ENCODE results near the gene MKNK1.

DNA sequence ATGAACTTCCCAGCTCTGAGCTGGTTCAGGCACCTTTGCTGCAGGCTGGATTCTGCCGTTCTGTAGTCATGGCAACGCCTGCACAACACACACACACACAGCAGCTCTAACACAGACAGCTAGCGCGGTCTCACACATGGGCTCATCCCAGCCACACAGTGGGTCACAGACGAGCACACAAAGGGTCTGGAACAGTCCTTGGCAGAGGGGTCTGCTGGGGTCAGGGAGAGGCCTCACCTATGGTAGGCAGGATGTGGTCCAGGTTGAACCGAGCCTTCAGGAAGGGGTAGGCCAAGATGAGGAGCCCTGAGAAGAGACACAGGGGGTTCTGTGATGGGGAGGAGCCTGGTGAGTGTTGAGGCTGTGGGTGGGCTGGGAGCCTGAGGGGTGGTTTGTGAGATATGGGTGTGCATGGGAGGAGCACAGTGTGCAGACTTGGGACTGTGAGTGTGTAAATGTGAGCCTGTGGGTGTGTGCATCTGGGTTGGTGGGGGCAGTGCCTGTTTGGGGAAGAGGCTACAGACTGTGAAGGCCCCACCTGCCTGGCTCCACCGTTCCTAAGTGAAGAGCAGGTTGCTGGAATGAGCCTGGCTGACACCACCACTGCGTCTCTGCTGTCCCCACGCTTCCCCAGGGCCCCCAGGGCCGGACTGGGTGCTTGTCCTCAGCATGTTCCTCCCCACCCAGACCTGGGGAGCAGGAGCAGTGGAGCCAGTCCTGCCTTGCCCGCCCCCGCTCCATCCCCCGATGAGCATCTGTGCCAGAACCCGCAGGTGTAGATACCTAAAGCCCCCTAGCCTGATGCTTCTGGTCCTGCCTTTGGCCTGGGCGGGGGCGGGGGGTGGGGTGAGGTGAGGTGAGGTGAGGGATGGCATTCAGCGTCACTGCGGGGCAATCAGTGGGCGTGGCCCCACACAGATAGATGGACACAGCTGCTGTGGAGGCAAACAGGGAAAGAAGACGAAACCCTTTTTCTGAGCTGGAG, 54.1 kb downstream of the MKNK1 start:
- TF ChIP-seq, protein P1, sequence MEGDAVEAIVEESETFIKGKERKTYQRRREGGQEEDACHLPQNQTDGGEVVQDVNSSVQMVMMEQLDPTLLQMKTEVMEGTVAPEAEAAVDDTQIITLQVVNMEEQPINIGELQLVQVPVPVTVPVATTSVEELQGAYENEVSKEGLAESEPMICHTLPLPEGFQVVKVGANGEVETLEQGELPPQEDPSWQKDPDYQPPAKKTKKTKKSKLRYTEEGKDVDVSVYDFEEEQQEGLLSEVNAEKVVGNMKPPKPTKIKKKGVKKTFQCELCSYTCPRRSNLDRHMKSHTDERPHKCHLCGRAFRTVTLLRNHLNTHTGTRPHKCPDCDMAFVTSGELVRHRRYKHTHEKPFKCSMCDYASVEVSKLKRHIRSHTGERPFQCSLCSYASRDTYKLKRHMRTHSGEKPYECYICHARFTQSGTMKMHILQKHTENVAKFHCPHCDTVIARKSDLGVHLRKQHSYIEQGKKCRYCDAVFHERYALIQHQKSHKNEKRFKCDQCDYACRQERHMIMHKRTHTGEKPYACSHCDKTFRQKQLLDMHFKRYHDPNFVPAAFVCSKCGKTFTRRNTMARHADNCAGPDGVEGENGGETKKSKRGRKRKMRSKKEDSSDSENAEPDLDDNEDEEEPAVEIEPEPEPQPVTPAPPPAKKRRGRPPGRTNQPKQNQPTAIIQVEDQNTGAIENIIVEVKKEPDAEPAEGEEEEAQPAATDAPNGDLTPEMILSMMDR (IDR thresholded peaks at IDR 0.05; ENCODE audit: insufficient read depth, low read length, poor library complexity, severe bottlenecking): no peak
- TF ChIP-seq EZH2phosphoT487 (conservative IDR thresholded peaks at IDR 0.05; ENCODE audit: low read length): no peak
